Activated CD4-positive, alpha-beta T cell treated with anti-CD3 and anti-CD28 coated beads for 1 hour (primary cell): Measurements from ENCODE around the gene UCP1.
"Not testable (repeated sequence)": the region's sequence is repeated elsewhere in the genome, so short reads cannot be mapped to it uniquely, and the experiment has no call there.

Experiments
- DNase-seq: peaks from one replicate; pipeline ENCODE4 v3.0.0-alpha.2; 2020

UCP1 gene

GRCh38 chr4:140529434-140529833, 39.3 kb downstream of the UCP1 start:
- DNase-seq, result no peak

GRCh38 chr4:140523857-140524742, 44.7 kb downstream of the UCP1 start, which contains the start of gene ELMOD2:
ELMOD2 (plus strand) TSS chr4:140524168; CDS start chr4:140525429, 1,261 bp downstream.
- DNase-seq, result peak; percentile 95

GRCh38 chr4:140523370-140523856, 45.3 kb downstream of the UCP1 start:
- DNase-seq, result no peak

- DNase-seq, result no peak
Observed at GRCh38 chr4:140515423-140515822, 53.3 kb downstream of the UCP1 start.

GRCh38 chr4:140513765-140514164, 55.0 kb downstream of the UCP1 start:
- not testable (repeated sequence) for DNase-seq
